SU-DHL-6 (cell line): ENCODE measurements around the gene FAM118A.

Source experiments
- CTCF ChIP-seq: fragments of 200-600 bp; sonication (generic); IDR thresholded peaks from one replicate; pipeline ENCODE4 v1.5.1; 2017; ENCODE audit warnings: antibody characterized with exemption, mild to moderate bottlenecking, low read length, moderate library complexity; ENCODE audit not compliant: insufficient read depth, poor library complexity, severe bottlenecking
- EZH2phosphoT487 ChIP-seq: fragments of 200-600 bp; sonication (generic), shearing (Covaris generic); conservative IDR thresholded peaks from 2 replicates; pipeline ENCODE4 v1.6.1; 2018; ENCODE audit warnings: mild to moderate bottlenecking, antibody characterized with exemption, low read length, moderate library complexity, mixed read lengths

- no peak for TF ChIP-seq CTCF
- TF ChIP-seq EZH2phosphoT487: no peak
Measured at GRCh38 chr22:45294030-45294429, 15.7 kb upstream of the FAM118A start.
